Trophoblast cell (in vitro differentiated cells and primary cell): ENCODE data around the gene ANTXR1.

Source experiments
- DNase-seq, 2 donors: peaks; one replicate each; pipeline ENCODE4 v3.0.0-alpha.2; 2016
- H2AFZ ChIP-seq: 2 replicates; pipeline ENCODE4 v1.6.1; 2013; ENCODE audit warnings: low read length, moderate library complexity, mild to moderate bottlenecking; ENCODE audit not compliant: insufficient read depth, poor library complexity
- H2AK5ac ChIP-seq: 2 replicates; pipeline ENCODE4 v1.6.1; 2013; ENCODE audit warnings: mild to moderate bottlenecking, low read length
- H2BK120ac ChIP-seq: 2 replicates; pipeline ENCODE4 v1.6.1; 2013; ENCODE audit warnings: low read length, mild to moderate bottlenecking, moderate library complexity; ENCODE audit not compliant: insufficient read depth, poor library complexity
- H2BK12ac ChIP-seq: 2 replicates; pipeline ENCODE4 v1.6.1; 2013; ENCODE audit warnings: mild to moderate bottlenecking, low read length, moderate library complexity
- H2BK5ac ChIP-seq: 2 replicates; pipeline ENCODE4 v1.6.1; 2013; ENCODE audit warnings: low read length, low read depth, moderate library complexity, mild to moderate bottlenecking; ENCODE audit not compliant: poor library complexity
- H3K14ac ChIP-seq: 2 replicates; pipeline ENCODE4 v1.6.1; 2013; ENCODE audit warnings: mild to moderate bottlenecking, low read length
- H3K18ac ChIP-seq: 2 replicates; pipeline ENCODE4 v1.6.1; 2013; ENCODE audit warnings: mild to moderate bottlenecking, low read length
- H3K23ac ChIP-seq: 2 replicates; pipeline ENCODE4 v1.6.1; 2013; ENCODE audit warnings: low read length
- H3K27ac ChIP-seq: 2 replicates; pipeline ENCODE4 v1.5.1; 2013; ENCODE audit warnings: low read depth, mild to moderate bottlenecking, inconsistent platforms, low read length, moderate library complexity
- H3K27me3 ChIP-seq: 2 replicates; pipeline ENCODE4 v1.6.1; 2013; ENCODE audit warnings: inconsistent platforms, mild to moderate bottlenecking, low read length, moderate library complexity; ENCODE audit not compliant: insufficient read depth
- H3K36me3 ChIP-seq, 2 experiments: 1 replicate in 1 of 2; 2 replicates in 1 of 2; pipeline ENCODE4 v1.6.1; 2013; ENCODE audit warnings: low read length in 2 of 2, mild to moderate bottlenecking in 2 of 2, moderate library complexity in 1 of 2; ENCODE audit not compliant: insufficient read depth in 2 of 2, control insufficient read depth in 1 of 2
- H3K4ac ChIP-seq: 2 replicates; pipeline ENCODE4 v1.6.1; 2013; ENCODE audit warnings: low read depth, mild to moderate bottlenecking, low read length, moderate library complexity
- H3K4me1 ChIP-seq, 2 experiments: 1 replicate in 1 of 2; 2 replicates in 1 of 2; pipeline ENCODE4 v1.6.1; 2013; ENCODE audit warnings: low read length in 2 of 2, mild to moderate bottlenecking in 2 of 2, moderate library complexity in 1 of 2; ENCODE audit not compliant: insufficient read depth in 2 of 2, control insufficient read depth in 1 of 2
- H3K4me2 ChIP-seq: 2 replicates; pipeline ENCODE4 v1.6.1; 2013; ENCODE audit warnings: inconsistent platforms, mild to moderate bottlenecking, low read length, moderate library complexity
- H3K4me3 ChIP-seq: 2 replicates; pipeline ENCODE4 v1.5.1; 2013; ENCODE audit warnings: mild to moderate bottlenecking, low read depth, low read length, inconsistent platforms
- H3K79me1 ChIP-seq: one replicate; pipeline ENCODE4 v1.6.1; 2013; ENCODE audit warnings: low read length
- H3K79me2 ChIP-seq: 2 replicates; pipeline ENCODE4 v1.6.1; 2013; ENCODE audit warnings: low read length, mild to moderate bottlenecking; ENCODE audit not compliant: control insufficient read depth, insufficient read depth, poor library complexity
- H3K9ac ChIP-seq: 2 replicates; pipeline ENCODE4 v1.6.1; 2013; ENCODE audit warnings: mild to moderate bottlenecking, low read length
- H3K9me3 ChIP-seq: 2 replicates; pipeline ENCODE4 v1.6.1; 2013; ENCODE audit warnings: low read depth, mild to moderate bottlenecking, control low read depth, inconsistent platforms, low read length; ENCODE audit not compliant: insufficient read depth
- H4K12ac ChIP-seq: 2 replicates; pipeline ENCODE4 v1.6.1; 2013; ENCODE audit warnings: low read depth, mild to moderate bottlenecking, low read length, moderate library complexity
- H4K8ac ChIP-seq: 2 replicates; pipeline ENCODE4 v1.6.1; 2013; ENCODE audit warnings: low read depth, mild to moderate bottlenecking, low read length, moderate library complexity
- H4K91ac ChIP-seq: one replicate; pipeline ENCODE4 v1.6.1; 2013; ENCODE audit warnings: low read depth, mild to moderate bottlenecking, low read length, moderate library complexity
- WGBS: extraction: QIAGEN DNeasy Blood & Tissue Kit; methylation state at CpG from one replicate; pipeline ENCODE4 v1.1.7; 2013; ENCODE audit warnings: missing lambda C conversion rate; ENCODE audit not compliant: insufficient read length, insufficient coverage; ENCODE audit errors: extremely low coverage; 5-methylcytosine and 5-hydroxymethylcytosine counted together

The ANTXR1 gene

GRCh38 chr2:69050802-69051201 is 37.8 kb downstream of the ANTXR1 start:
- no peak overlapping the region for H4K8ac ChIP-seq
- no peak overlapping the region for H2BK12ac ChIP-seq
- no peak overlapping the region for H2AK5ac ChIP-seq
- no peak overlapping the region for H3K18ac ChIP-seq
- H3K27ac ChIP-seq, result no peak overlapping the region
- H2BK5ac ChIP-seq, result no peak overlapping the region
- no peaks in the 10 kb centered on the region for H3K79me1 ChIP-seq
- no peaks in the 10 kb centered on the region for H3K4me1 ChIP-seq
- H3K27me3 ChIP-seq, result no peaks in the 10 kb centered on the region
- no peak overlapping the region for H2AFZ ChIP-seq
- H3K14ac ChIP-seq, result no peak overlapping the region
- H3K4ac ChIP-seq, result no peak overlapping the region
- no peak overlapping the region for H3K4me2 ChIP-seq
- no peak overlapping the region for H3K9ac ChIP-seq
- H4K91ac ChIP-seq, result no peak overlapping the region
- H3K79me2 ChIP-seq, result no peaks in the 10 kb centered on the region
- no CpG with 5 or more reads among the region's 4 CpGs for WGBS
- DNase-seq, result no peak
- H3K23ac ChIP-seq, result no peak overlapping the region
- no peak overlapping the region for H4K12ac ChIP-seq
- no peak overlapping the region for H3K4me3 ChIP-seq
- H3K9me3 ChIP-seq, result no peaks in the 10 kb centered on the region
- H2BK120ac ChIP-seq, result no peak overlapping the region
- no peaks in the 10 kb centered on the region for H3K36me3 ChIP-seq

DNA sequence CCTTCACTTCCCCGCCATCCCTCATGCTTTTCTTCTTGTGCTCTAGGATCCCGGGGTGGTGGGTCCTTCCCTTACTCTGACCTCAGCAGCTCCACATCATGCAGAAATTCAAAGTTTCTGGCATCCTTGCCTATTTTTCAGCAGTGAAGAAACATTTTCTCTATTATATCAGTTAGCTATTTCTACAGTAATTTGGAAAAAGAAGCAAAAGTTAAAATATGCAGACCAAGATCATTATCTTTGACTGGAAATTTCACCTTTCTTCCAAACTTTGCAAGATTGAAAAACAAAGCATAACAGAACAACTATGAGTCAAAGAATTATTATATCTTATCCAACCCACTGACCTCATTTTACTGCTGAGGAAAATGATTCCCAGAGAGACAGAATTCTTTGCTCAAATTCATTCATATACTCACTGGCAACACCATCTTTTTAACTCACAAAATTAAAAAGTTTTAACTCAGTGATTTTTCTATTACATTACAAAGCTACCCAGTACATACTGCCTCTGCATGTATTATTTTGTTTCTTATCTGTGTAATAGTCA is 40.5 kb downstream of the ANTXR1 start:
- Histone ChIP-seq H3K9ac (no peak overlapping the region), H2BK120ac (no peak overlapping the region), H4K91ac (no peak overlapping the region), H3K27me3 (no peaks in the 10 kb centered on the region), H3K23ac (no peak overlapping the region), H2BK5ac (no peak overlapping the region), H3K4ac (no peak overlapping the region), H2AFZ (no peak overlapping the region), H3K4me2 (no peak overlapping the region), H2AK5ac (no peak overlapping the region), H3K79me1 (no peaks in the 10 kb centered on the region), H3K27ac (no peak overlapping the region), H3K79me2 (no peaks in the 10 kb centered on the region), H3K18ac (no peak overlapping the region), H3K14ac (no peak overlapping the region), H4K12ac (no peak overlapping the region), H3K4me1 (no peaks in the 10 kb centered on the region), H2BK12ac (no peak overlapping the region), H3K9me3 (no peaks in the 10 kb centered on the region), H4K8ac (no peak overlapping the region), H3K36me3 (no peaks in the 10 kb centered on the region), H3K4me3 (no peak overlapping the region)
- WGBS, result no CpG with 5 or more reads among the region's 2 CpGs
- DNase-seq, result peak in 1 of 2 donors; percentile 44

DNA sequence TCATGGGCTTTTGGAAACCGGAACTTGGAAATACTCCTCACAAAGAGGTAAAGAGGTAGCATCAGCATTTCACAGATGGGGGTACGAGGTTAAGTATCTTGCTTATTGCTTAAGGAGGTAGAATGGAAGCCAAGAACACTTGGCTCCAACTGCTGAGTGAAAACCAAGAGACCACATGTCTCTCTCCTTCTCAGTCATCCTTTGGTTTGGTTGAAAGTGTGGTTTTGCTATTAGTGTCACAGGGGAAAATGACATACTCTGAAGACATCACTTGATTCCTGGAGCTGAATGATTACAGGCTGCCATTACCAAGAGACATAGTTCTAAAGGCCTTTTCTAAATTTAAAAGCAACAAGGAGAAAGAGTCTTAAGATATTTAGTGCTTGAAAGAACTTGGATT is 41.5 kb downstream of the ANTXR1 start:
- Histone ChIP-seq H3K4me1 (no peaks in the 10 kb centered on the region), H2BK12ac (no peak overlapping the region)
- no peak for DNase-seq

DNA sequence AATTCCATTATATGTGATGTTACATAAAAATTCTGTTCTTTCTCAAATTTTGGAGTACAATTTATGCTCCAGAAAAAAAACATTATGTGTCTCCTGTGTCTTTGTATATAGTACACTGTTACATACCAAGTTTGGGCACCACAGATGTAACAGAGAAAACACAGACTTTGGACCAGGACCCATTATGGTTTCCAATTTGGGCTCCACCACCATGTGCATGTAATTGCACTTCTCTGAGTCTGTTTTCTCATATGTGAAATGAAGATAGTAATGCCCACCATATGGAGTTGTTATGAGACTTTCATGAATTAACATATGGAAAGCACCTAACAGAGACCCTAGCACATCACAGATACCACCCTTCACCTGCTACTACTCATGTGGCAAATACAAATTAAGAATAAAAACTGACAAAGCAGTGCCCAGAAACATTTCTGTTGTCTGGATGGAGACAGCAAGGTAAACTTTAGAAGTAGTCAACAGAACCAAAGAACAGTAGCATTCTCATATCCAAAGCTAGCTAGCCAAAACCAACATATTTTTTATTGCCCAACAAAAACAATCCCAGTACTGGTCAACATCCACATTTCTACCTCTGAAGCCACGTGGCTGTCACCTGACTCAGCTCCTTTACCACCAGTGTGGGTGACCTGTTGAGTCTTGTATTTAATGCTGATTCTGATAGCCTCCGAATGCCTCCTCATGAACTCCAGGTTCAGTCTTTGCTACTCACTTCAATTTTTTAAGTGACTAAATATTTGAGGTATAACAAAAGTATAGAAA is 42.9 kb downstream of the ANTXR1 start:
- no peaks in the 10 kb centered on the region for H3K4me1 ChIP-seq
- no peak overlapping the region for H3K14ac ChIP-seq
- H3K4me2 ChIP-seq, result no peak overlapping the region
- H2AFZ ChIP-seq, result no peak overlapping the region
- no peaks in the 10 kb centered on the region for H3K9me3 ChIP-seq
- no peak overlapping the region for H4K91ac ChIP-seq
- no peak overlapping the region for H3K4ac ChIP-seq
- no peak overlapping the region for H3K27ac ChIP-seq
- no peak overlapping the region for H3K4me3 ChIP-seq
- WGBS, result no CpG with 5 or more reads among the region's 2 CpGs
- no peak overlapping the region for H3K18ac ChIP-seq
- no peak overlapping the region for H2AK5ac ChIP-seq
- H2BK120ac ChIP-seq, result no peak overlapping the region
- no peaks in the 10 kb centered on the region for H3K79me2 ChIP-seq
- H2BK12ac ChIP-seq, result no peak overlapping the region
- no peaks in the 10 kb centered on the region for H3K27me3 ChIP-seq
- no peak overlapping the region for H2BK5ac ChIP-seq
- H4K12ac ChIP-seq, result no peak overlapping the region
- no peak overlapping the region for H4K8ac ChIP-seq
- H3K79me1 ChIP-seq, result no peaks in the 10 kb centered on the region
- H3K36me3 ChIP-seq, result no peaks in the 10 kb centered on the region
- no peak overlapping the region for H3K23ac ChIP-seq
- DNase-seq, result no peak
- H3K9ac ChIP-seq, result no peak overlapping the region

More for the DNA sequence above, 41.5 kb downstream of the ANTXR1 start:
- H3K9ac ChIP-seq, result no peak overlapping the region
- H4K91ac ChIP-seq, result no peak overlapping the region
- no peak overlapping the region for H3K27ac ChIP-seq
- H2AFZ ChIP-seq, result no peak overlapping the region
- H3K14ac ChIP-seq, result no peak overlapping the region
- no peak overlapping the region for H3K4ac ChIP-seq
- no peak overlapping the region for H3K23ac ChIP-seq
- no peak overlapping the region for H2BK120ac ChIP-seq
- no peaks in the 10 kb centered on the region for H3K79me2 ChIP-seq
- H3K4me2 ChIP-seq, result no peak overlapping the region
- H4K12ac ChIP-seq, result no peak overlapping the region
- WGBS, result no CpG with 5 or more reads among the region's 2 CpGs
- no peaks in the 10 kb centered on the region for H3K79me1 ChIP-seq
- no peak overlapping the region for H2AK5ac ChIP-seq
- no peak overlapping the region for H3K4me3 ChIP-seq
- H3K9me3 ChIP-seq, result no peaks in the 10 kb centered on the region
- no peaks in the 10 kb centered on the region for H3K27me3 ChIP-seq
- H3K18ac ChIP-seq, result no peak overlapping the region
- no peaks in the 10 kb centered on the region for H3K36me3 ChIP-seq
- no peak overlapping the region for H4K8ac ChIP-seq
- no peak overlapping the region for H2BK5ac ChIP-seq
